Measurements from ENCODE around the gene CFL1. TPM values are rescaled to one million over a fixed set of nuclear protein-coding genes. Genes with fewer than 3 reads are reported as not detected.
A peak's percentile ranks its signal among the peaks of the same experiment; 100 is the strongest.

CFL1 gene
- total RNA-seq, 1 donor from 2014 or later: 589 TPM

GRCh38 chr11:65883786-65884715, 26.1 kb upstream of the CFL1 start:
- intact Hi-C loops (cut with DNase I): loop anchor here (5.0 kb wide), 1 partner anchor 33 kb away; the partner anchor contains the start of genes C11orf68 and DRAP1
- Histone ChIP-seq H3K27me3 (no peaks in the 10 kb centered on the region), H3K27ac (peak overlapping the region; percentile 33), H3K4me1 (peaks cover 34% of the 10 kb centered on the region), H3K9me3 (no peaks in the 10 kb centered on the region), H3K36me3 (peaks cover 0 to 37% of the 10 kb centered on the region in 2 donors), H3K4me3 (no peak overlapping the region)
- TF ChIP-seq CTCF (IDR thresholded peaks at IDR 0.05): no peak
- no peak for TF ChIP-seq POLR2AphosphoS5 (IDR thresholded peaks at IDR 0.05; ENCODE audit: insufficient read depth in 1 of 2, low read depth in 1 of 2)
- no peak for TF ChIP-seq POLR2A (IDR thresholded peaks at IDR 0.05)
- no peak for DNase-seq (ENCODE audit: extremely low spot score in 2 of 2)

- Histone ChIP-seq H3K27me3 (no peaks in the 10 kb centered on the region), H3K36me3 (peaks cover 0 to 37% of the 10 kb centered on the region in 2 donors), H3K4me1 (peaks cover 30% of the 10 kb centered on the region), H3K4me3 (no peak overlapping the region), H3K9me3 (no peaks in the 10 kb centered on the region), H3K27ac (no peak overlapping the region)
- intact Hi-C loops (cut with DNase I): loop anchor here (5.0 kb wide), 1 partner anchor 34 kb away; the partner anchor contains the start of genes C11orf68 and DRAP1
- no peak for DNase-seq (ENCODE audit: extremely low spot score in 2 of 2)
- TF ChIP-seq POLR2AphosphoS5 (IDR thresholded peaks at IDR 0.05; ENCODE audit: insufficient read depth in 1 of 2, low read depth in 1 of 2): no peak
- no peak for TF ChIP-seq POLR2A (IDR thresholded peaks at IDR 0.05)
- TF ChIP-seq CTCF (IDR thresholded peaks at IDR 0.05): no peak
These were observed 25.2 kb upstream of the CFL1 start for GRCh38 chr11:65883058-65883761.

- H3K9me3 ChIP-seq: no peaks in the 10 kb centered on the region
- no peak overlapping the region for H3K4me3 ChIP-seq
- no peak for DNase-seq (ENCODE audit: extremely low spot score in 2 of 2)
- no peak overlapping the region for H3K27ac ChIP-seq
- H3K36me3 ChIP-seq: peaks cover 0 to 37% of the 10 kb centered on the region in 2 donors
- no peaks in the 10 kb centered on the region for H3K27me3 ChIP-seq
- no peak for TF ChIP-seq POLR2AphosphoS5 (IDR thresholded peaks at IDR 0.05; ENCODE audit: insufficient read depth in 1 of 2, low read depth in 1 of 2)
- TF ChIP-seq POLR2A (IDR thresholded peaks at IDR 0.05): no peak
- no peak for TF ChIP-seq CTCF (IDR thresholded peaks at IDR 0.05)
- peaks cover 23% of the 10 kb centered on the region for H3K4me1 ChIP-seq
- intact Hi-C loops (cut with DNase I): loop anchor here (5.0 kb wide), 1 partner anchor 35 kb away; the partner anchor contains the start of genes C11orf68 and DRAP1
These were observed 24.4 kb upstream of the CFL1 start for GRCh38 chr11:65882120-65883057.

- TF ChIP-seq CTCF (IDR thresholded peaks at IDR 0.05) (no peak), POLR2AphosphoS5 (IDR thresholded peaks at IDR 0.05; ENCODE audit: insufficient read depth in 1 of 2, low read depth in 1 of 2) (no peak), POLR2A (IDR thresholded peaks at IDR 0.05) (no peak)
- Histone ChIP-seq H3K9me3 (no peaks in the 10 kb centered on the region), H3K27ac (no peak overlapping the region), H3K36me3 (peaks cover 0 to 27% of the 10 kb centered on the region in 2 donors), H3K27me3 (no peaks in the 10 kb centered on the region), H3K4me3 (no peak overlapping the region), H3K4me1 (peaks cover 16% of the 10 kb centered on the region)
- intact Hi-C loops (cut with DNase I): loop anchor here (5.0 kb wide), 1 partner anchor 36 kb away; the partner anchor contains the start of genes C11orf68 and DRAP1
- DNase-seq (ENCODE audit: extremely low spot score in 2 of 2): no peak
These were observed 23.0 kb upstream of the CFL1 start for GRCh38 chr11:65880844-65881421.

Measured in vagina (tissue), 2 donors.